NCI-H2029 treated with DMSO at 0.1 percent for 48 hours (cell line): Measurements from ENCODE around the gene IRF5.
"Not testable (repeated sequence)": the region's sequence is repeated elsewhere in the genome, so short reads cannot be mapped to it uniquely, and the experiment has no call there.

Source experiments
- DNase-seq: peaks from one replicate; lab custom pipeline; 2025; lab: John Stamatoyannopoulos, UW

IRF5 gene

DNA sequence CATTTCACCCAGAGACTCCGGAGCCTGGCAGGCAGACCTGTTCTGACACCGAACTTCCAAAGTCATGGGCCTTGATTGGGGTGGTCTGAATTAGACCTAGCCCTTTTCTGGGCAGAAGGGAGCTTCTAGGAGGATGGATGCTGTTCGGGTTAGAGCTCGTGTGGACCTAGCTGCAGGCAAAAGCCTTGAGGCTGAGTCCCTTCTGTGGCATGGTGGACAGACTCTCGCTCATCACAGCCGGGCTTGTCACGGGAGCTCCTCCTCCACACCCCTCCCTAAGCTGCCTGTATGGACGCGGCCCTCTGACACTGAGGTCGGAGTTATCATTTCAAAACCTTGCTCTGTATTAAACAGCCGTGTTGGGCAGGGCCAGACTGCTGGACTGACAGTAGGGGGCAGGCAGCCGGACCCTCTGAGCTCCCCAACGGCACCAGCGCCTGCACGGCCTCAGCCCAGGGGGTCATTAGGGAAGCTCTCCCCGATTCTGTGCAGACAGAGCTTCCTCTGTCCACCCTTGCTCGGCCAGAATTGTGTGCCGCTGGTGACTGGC, 2.2 kb downstream of the IRF5 start:
- DNase-seq = no peak

DNA sequence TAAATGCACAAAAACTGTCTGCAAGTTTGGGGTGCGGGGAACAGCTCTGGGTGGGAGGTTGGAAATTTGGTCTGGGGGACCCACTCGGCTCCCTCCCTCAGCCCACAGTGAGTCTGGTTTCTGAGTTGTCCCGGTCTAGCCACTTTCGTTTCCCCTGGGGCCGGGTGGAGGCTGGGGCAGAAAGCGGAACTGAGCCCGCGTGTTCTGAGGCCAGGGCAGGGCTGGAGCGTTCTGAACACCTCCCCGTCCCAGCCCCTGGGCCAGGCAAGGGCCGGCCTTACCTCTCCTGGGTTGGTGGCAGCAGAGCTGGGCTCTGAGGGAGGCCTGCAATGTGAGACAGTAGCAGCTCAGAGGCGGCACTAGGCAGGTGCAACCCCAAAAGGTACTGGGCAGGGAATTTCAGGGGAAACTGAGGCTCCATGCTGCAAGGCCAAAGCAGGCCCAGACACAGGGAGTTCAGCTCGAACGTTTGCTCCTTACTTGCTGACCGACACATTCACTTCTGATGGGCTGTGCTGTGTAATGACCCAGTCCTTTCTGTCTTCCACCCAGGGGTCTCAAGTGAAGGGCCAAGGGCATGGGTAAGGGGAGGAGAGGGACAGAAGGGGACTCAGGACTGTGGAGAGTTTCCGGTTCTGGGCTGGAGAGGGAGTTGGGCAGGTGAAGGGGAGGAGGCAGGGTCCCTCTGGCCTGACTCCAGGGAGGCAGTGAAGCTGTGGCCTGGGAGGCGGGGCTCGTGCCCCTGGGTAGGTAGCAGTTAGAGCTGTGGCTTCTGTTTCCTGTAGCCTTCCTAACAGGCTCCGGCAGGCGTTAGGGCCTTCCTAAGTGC, 3.0 kb downstream of the IRF5 start:
- DNase-seq = no peak

DNA sequence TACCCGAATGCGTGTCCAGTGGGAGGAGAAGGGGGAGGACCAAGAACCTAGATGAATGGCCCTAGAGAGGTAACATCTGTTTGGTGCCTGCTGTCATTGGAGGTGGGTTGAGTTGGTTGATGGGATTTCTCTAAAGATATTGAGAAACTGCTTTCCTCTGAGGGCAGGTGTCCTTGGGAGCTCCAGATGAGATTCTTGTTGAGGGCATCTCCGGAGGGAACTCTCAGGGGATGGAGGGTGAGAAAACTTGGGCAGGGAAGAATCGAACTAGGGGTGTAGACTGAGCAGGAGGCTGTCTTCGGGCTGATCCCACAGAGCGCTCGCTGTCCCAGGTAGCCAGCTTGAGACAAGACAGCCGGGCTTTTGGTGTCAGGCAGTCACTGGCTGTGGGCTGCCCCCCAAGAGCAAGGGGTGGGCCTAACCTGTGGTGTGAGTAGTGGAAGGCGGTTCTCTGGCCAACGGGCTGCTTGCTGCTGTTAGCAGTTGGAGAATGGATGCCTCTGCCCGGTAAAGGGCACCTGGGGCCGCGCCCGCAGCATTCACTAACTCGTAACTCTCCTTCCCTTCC, 3.7 kb downstream of the IRF5 start:
- no peak for DNase-seq

DNA sequence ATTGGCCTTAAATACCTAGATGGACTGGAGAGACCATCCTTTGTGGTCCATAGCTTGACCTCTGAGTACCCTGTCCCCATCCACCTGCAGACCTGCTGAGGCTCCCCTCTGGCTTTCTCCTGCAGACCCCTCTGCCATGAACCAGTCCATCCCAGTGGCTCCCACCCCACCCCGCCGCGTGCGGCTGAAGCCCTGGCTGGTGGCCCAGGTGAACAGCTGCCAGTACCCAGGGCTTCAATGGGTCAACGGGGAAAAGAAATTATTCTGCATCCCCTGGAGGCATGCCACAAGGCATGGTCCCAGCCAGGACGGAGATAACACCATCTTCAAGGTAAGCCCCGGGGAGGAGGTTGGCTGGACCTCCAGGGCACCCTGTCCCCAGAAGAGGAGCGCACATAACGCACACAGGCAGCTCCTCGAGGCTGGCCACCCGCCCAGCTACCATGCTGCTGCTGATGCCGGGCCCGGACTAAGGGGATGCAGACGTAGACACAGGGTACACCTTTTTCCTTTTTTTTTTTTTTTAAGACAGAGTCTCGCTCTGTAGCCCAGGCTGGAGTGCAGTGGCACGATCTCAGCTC, 4.3 kb downstream of the IRF5 start:
- DNase-seq = no peak

DNA sequence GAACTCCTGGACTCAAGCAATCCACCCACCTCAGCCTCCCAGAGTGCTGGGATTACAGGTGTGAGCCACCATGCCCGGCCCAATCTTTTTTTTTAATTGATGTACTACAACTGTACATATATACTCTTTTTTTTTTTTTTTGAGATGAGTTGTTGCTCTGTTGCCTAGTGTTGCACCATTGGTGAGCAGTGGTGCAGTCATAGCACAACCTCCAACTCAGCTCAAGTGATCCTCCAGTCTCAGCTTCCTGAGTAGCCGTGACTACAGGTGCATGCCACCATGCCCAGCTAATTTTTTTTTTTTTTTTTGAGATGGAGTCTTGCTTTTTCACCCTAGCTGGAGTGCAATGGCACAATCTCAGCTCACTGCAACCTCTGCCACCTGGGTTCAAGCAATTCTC, 5.5 kb downstream of the IRF5 start:
- not testable (repeated sequence) for DNase-seq

DNA sequence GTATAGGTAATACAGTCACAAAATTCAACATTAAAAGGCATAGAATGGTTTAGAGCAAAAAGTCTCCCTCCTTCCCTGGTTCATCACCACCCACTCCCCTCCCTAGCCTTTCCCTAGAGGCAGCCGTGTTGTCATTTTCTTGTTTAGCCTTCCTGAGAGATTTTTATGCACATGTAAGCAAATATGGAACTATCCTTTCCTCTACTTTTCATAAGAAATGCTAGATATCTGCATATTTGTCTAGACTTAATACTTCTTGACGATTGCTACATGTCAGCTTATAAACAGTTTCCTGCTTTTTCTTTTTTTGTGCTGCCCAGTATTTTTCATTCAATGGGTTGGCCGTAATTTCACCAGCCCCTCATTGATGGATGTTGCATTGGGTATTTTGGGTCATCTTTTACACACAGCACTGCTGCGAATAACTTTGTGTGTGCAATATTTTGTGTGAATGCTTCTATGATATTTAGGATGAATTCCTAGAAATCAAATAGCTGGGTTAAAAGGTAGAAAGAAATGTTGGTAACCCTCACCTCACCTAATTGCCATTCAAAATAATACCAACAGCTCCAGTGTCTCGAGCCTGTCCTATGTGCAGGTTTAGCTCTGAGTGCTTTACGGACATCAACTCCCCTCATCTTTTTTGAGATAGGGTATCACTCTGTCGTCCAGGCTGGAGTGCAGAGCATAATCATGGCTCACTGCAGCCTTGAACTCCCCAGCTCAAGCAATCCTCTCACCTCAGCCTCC, 6.9 kb downstream of the IRF5 start:
- no peak for DNase-seq

DNA sequence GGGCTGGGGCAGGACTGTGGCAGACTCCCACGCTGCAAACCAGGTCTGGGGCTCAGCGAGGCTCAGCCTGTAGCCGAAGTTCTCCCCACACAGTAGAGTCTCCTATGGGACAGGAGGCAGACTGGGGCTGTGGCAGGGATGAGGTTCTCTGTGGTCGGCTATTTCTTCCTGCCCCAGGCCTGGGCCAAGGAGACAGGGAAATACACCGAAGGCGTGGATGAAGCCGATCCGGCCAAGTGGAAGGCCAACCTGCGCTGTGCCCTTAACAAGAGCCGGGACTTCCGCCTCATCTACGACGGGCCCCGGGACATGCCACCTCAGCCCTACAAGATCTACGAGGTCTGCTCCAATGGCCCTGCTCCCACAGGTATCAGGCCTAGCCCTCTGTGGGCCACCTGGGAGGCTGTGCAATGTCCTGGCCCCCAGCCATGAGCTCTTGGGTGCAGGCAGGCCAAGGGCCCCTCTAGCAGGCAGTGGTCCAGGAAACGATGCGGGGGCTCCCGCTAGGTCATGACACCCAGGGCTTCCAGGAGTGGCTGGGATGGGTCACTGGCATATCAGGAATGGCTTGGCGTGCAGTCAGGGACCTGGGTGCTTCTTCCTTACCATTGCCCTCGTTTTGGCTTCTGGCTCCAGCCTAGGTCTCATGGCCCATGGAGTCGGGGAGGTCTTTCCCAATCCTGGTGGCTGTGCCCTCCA, 8.1 kb downstream of the IRF5 start:
- DNase-seq = no peak

DNA sequence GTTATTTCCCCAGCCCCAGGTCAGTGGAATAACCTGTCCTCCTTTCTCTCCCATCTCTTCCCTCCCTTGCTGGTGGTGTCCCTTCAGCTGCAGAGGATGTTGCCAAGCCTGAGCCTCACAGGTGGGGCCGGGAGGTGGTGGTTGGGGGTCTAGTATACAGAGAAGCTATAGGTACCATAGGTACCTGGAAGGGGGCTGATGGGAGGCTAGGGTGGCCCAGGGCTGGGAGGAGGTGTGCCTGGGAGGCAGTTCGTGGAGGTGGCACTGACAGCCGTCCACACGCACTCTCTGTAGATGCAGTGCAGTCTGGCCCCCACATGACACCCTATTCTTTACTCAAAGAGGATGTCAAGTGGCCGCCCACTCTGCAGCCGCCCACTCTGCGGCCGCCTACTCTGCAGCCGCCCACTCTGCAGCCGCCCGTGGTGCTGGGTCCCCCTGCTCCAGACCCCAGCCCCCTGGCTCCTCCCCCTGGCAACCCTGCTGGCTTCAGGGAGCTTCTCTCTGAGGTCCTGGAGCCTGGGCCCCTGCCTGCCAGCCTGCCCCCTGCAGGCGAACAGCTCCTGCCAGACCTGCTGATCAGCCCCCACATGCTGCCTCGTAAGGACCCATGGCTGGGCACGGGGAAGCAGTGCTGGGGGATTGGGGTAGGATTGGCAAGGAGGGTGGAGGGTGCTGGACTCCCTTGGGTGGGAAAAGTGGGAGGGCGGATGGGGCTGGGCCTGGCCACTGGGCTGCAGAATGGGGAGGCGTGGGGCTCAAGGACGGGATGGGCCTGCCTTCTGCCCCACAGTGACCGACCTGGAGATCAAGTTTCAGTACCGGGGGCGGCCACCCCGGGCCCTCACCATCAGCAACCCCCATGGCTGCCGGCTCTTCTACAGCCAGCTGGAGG, 9.5 kb downstream of the IRF5 start:
- DNase-seq = no peak

DNA sequence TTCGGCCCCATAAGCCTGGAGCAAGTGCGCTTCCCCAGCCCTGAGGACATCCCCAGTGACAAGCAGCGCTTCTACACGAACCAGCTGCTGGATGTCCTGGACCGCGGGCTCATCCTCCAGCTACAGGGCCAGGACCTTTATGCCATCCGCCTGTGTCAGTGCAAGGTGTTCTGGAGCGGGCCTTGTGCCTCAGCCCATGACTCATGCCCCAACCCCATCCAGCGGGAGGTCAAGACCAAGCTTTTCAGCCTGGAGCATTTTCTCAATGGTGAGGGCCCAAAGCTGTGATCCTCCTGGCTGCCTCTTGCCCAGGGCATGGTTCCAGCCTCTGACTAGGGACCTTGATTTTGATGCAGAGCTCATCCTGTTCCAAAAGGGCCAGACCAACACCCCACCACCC, 10.1 kb downstream of the IRF5 start:
- no peak for DNase-seq

DNA sequence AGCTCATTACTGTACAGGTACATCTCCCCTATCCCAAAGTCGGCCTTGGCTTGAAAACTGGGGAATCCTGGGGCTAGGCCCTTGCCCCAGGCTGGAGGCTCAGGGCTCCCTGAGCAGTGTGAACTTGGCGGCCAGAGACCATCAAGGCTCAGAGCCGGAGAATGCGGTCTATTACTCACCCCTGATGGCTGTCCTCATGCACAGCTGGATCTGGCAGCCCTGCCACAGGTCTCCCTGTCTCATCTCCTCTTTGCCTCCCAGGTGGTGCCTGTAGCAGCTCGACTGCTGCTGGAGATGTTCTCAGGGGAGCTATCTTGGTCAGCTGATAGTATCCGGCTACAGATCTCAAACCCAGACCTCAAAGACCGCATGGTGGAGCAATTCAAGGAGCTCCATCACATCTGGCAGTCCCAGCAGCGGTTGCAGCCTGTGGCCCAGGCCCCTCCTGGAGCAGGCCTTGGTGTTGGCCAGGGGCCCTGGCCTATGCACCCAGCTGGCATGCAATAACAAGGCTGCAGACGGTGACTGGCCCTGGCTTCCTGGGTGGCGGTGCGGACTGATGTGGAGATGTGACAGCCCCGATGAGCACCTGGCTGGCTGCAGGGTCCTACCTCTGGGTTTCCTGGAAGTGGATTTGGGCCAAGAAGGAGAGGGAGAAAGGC, 10.7 kb downstream of the IRF5 start:
- DNase-seq = no peak

DNA sequence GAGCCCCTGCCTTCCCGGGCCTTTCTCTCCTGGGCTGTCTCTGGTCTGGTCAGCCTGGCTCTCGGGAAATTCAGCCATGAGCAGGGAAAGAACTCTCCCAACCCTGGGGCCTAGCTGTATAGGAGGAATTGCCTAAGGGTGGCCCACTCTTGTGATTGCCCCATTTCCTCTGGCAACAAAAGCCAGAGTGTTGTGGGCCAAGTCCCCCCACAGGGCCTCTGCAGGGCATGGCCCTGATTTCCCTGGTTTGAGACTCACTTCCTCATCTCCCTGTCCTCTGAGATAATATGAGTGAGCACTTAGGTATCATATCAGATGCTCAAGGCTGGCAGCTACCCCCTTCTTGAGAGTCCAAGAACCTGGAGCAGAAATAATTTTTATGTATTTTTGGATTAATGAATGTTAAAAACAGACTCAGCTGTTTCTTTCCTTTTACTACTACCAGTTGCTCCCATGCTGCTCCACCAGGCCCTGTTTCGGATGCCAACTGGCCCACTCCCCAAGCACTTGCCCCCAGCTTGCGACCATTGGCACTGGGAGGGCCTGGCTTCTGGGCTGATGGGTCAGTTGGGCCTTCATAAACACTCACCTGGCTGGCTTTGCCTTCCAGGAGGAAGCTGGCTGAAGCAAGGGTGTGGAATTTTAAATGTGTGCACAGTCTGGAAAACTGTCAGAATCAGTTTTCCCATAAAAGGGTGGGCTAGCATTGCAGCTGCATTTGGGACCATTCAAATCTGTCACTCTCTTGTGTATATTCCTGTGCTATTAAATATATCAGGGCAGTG, 11.4 kb downstream of the IRF5 start:
- DNase-seq = no peak

DNA sequence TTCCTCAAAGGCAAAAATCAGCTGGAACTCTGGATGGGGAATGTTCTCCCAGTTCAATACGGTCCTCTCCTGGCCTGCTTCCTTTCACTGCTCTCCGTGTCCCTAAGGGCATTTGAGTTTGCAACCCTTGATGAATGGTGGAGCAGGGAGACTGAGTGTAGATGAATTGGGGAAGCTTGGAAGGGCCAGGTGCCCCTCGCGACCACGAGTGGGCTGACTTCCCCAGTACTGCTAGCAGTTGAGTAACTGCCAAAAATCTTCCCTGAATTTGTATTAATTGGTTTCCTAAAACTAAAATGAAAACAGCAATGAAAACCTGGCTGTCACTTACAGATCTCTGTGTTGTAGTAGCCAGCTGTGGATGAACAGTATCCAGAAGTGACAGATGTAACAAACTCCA, 13.6 kb downstream of the IRF5 start:
- DNase-seq = no peak

DNA sequence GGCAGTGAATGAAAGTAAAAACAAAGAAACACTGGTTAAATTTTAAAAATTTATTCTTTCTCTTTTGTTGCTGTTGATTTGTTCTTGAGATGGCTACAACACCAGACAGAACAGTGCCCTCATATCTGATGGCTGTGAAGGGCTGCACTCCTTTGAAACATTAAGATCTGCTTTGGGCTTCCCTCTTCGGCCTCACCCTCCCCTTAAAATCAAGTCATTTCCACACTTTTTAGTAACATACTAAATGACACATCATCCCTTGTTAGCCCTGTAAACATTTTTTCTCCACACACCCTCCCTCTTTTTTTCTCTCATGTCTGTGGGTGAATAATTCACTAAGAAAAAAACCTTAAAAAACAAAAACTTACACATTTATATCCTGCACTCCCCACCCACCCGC, 16.4 kb downstream of the IRF5 start:
- no peak for DNase-seq

DNA sequence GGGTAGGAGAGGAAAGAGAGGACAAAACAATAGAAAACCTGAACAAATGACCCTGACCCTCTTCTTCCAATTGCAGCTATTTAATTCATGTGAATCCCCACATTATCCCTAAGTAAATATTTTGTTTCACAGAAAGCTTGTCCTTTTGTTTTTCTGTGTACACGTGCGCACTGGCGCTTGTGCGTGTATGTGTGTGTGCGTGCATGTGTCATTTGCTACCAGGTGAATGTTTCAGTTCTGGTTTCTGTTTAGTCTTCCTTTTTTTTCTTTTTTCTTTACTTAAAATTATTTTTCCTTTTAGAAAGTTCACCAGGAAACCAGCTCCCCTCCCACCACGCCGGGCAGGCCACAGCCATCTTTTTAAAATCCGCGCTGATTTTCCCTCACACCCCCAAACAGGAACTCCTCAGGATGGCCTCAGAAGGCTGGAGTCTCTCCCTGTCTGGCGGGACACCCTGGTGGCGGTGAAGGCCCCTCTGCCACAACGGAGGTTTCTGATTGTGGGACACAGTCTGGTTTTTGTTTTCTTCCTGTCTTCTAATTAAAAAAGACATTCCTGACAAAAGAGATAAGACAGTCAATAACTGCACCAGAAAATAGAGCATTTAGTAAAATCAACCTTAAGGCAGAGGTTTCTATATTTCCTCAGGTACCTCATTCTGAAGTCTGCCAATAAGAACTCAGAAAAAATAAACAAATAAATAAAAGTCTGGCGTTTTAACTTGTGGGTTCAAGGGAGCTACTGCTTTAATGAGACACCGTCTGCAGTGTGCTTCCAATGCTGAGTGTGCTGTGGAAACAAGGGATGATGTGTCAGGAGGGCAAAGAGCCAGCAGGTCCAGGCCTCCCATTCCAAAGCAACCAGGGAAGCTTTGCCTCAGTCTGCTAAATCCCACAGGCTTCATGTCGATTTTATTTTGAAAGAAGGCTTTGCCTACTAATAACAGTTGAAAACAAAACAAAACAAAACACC, 17.4 kb downstream of the IRF5 start:
- peak; percentile 11 for DNase-seq

DNA sequence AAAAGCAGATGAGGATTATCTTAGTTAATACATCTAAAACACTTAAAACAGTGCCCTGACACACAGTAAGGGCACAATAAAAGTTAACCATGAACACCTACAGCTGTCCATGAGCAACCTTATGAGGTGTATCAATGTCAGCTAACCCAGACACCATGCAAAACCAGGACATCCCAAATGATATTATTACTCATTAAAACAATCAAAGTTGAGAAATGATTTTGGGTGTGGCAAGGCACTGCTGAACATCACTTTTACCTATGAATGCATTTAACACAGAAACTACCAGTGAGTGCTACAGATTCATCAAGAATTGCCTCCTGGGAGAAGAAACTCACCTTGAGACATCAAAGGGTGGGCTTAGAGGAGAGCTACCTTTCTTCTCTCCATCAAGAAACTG, 18.3 kb downstream of the IRF5 start:
- DNase-seq = no peak

DNA sequence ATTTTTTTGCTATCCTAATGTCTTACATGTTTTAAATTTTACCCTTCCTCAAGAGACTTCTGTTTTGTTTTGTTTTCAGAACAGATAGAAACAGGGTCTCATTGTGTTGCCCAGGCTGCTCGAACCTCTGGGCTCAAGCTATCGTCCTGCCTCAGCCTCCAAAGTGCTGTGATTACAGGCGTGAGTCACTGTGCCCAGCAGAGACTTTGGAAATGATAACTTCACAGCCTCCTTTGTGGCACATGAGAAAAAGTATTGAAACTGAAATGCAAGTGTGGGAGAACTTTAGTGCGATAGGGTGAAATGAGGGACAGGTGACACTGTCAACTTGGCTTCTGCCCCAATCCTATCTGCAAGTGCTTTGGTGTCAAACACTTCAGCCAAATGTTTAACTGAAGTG, 21.6 kb downstream of the IRF5 start:
- no peak for DNase-seq

DNA sequence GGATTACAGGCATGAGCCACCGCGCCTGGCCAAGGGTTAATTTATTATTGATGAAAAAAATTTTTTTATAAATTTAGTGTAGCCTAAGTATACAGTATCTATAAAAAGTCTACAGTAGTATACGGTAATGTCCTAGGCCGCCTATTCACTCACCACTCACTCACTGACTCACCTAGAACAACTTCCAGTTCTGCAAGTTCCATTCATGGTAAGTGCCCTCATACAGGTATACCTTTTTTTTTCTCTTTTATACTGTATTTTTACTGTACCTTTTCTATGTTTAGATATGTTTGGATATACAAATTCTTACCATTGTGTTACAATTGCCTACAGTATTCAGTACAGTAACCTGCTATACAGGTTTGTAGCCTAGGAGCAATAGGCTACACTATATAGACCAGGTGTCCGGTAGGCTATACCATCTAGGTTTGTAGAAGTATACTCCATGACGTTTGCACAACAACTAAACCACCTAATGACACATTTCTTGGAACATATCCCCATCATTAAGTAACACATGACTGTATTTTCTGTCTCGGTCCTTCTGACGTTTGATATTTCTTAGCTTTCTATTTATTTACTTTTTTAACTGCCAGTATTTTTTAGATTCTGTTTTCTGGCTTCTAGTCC, 23.4 kb downstream of the IRF5 start:
- no peak for DNase-seq

DNA sequence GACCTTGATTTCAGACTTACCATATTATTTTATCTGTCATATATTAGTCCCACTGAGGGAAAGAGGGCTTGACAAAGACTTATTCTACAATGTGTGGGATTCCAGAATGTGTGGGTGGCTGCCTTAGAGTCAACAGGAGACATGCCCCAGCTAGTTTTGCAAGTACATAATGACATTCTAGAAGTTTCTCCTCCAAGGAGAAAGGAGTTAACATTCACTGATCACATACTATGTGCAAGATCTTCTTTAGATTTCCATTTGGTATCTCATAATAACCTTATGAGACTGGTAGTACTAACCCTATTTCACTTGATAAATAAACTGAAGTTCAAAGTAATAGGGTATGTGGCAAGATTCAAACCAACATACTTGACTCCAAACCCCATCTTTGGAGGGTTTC, 25.2 kb downstream of the IRF5 start:
- no peak for DNase-seq
